K562 (cell line): ENCODE results near the gene TRMT2B. TPM values are rescaled to one million over a fixed set of nuclear protein-coding genes. Genes with fewer than 3 reads are reported as not detected.

ENCODE experiments used
- ATAC-seq: fragments of 200-7000 bp; cut with Tn5 transposase; 3 replicates; pipeline ENCODE4 v1.9.1; 2020; ENCODE audit warnings: moderate library complexity
- Bru-seq: library from RNA; stranded (reverse); fragments of 400-500 nt; gene quantifications from one replicate; lab custom pipeline; 2021; lab: Mats Ljungman, UMichigan
- BruChase-seq, 2 experiments: library from RNA; stranded (reverse); fragments of 400-500 nt; gene quantifications; one replicate each; lab custom pipeline; 2021; lab: Mats Ljungman, UMichigan
- BruUV-seq: library from RNA; stranded (reverse); fragments of 400-500 nt; replicated peaks from 2 replicates; lab custom pipeline; 2021; lab: Mats Ljungman, UMichigan
- CTCF ChIA-PET: fragments of 300-600 bp; formaldehyde crosslinking; extraction: SDS; loops from one replicate; lab custom pipeline; 2021; ENCODE audit warnings: low intra/inter-chr PET ratio; lab: Yijun Ruan, JAX
- POLR2A ChIA-PET: fragments of 300-600, 350-650 bp; sonication (Branson Sonifier 250); formaldehyde crosslinking; extraction: SDS; loops from one replicate; lab custom pipeline; 2021; ENCODE audit warnings: antibody characterized with exemption, inconsistent platforms; lab: Yijun Ruan, JAX
- DNase-seq, 4 experiments: peaks; one replicate each; pipeline versions ENCODE4 v3.0.0 to v3.0.0-alpha.2; 2011 to 2018; ENCODE audit warnings: low spot score in 3 of 4, mixed read lengths in 3 of 4; ENCODE audit errors: extremely low read depth in 1 of 4
- FAIRE-seq: peaks from 2 replicates; lab custom pipeline; 2011; peaks lifted over from hg19 to GRCh38; lab: Jason Lieb, UNC
- H2AFZ ChIP-seq: 2 replicates; pipeline ENCODE4 v1.6.0; 2011; ENCODE audit warnings: low read depth, low read length, control low read depth, inconsistent platforms
- H3K27ac ChIP-seq: fragments of 200-600 bp; 3 replicates; pipeline ENCODE4 v1.8.0; 2011; ENCODE audit warnings: low read depth, mild to moderate bottlenecking, control low read depth, inconsistent platforms, low read length, moderate library complexity, mixed read lengths; ENCODE audit errors: extremely low read depth
- H3K27me3 ChIP-seq, 2 experiments: fragments of 300-600 bp in 1 of 2; 2 replicates in 1 of 2; 3 replicates in 1 of 2; pipeline versions ENCODE4 v1.6.0 to v1.8.0; 2011; ENCODE audit warnings: inconsistent platforms in 2 of 2, low read length in 2 of 2, mild to moderate bottlenecking in 1 of 2, mixed read lengths in 1 of 2, moderate library complexity in 1 of 2; ENCODE audit not compliant: control insufficient read depth in 2 of 2, insufficient read depth in 2 of 2
- H3K36me3 ChIP-seq: fragments of 300-600 bp; 3 replicates; pipeline ENCODE4 v1.8.0; 2011; ENCODE audit warnings: mild to moderate bottlenecking, low read length, inconsistent platforms; ENCODE audit not compliant: control insufficient read depth, insufficient read depth
- H3K4me1 ChIP-seq, 2 experiments: fragments of 200-600 bp in 1 of 2; replicated peaks in 1 of 2; 2 replicates in 1 of 2; 3 replicates in 1 of 2; pipeline versions ENCODE4 v1.5.1 to v1.8.0; 2011; ENCODE audit warnings: inconsistent platforms in 2 of 2, low read length in 2 of 2, mild to moderate bottlenecking in 1 of 2, mixed read lengths in 1 of 2, moderate library complexity in 1 of 2; ENCODE audit not compliant: control insufficient read depth in 2 of 2, insufficient read depth in 2 of 2
- H3K4me2 ChIP-seq: 2 replicates; pipeline ENCODE4 v1.6.1; 2011; ENCODE audit warnings: low read length, control low read depth, inconsistent platforms, mixed read lengths; ENCODE audit not compliant: insufficient read depth
- H3K4me3 ChIP-seq: fragments of 200-600 bp; sonication (generic), shearing (Covaris generic); 2 replicates; pipeline ENCODE4 v1.5.1; 2016; ENCODE audit warnings: control low read depth, inconsistent platforms
- H3K79me2 ChIP-seq: fragments of 200-600 bp; 3 replicates; pipeline ENCODE4 v1.8.0; 2011; ENCODE audit warnings: low read length, inconsistent platforms; ENCODE audit not compliant: control insufficient read depth, insufficient read depth
- H3K9ac ChIP-seq, 2 experiments: 2 replicates each; pipeline versions ENCODE4 v1.6.0 to v1.6.1; 2011; ENCODE audit warnings: low read depth in 2 of 2, low read length in 2 of 2, control low read depth in 1 of 2, inconsistent platforms in 1 of 2, mild to moderate bottlenecking in 1 of 2, mixed read lengths in 1 of 2; ENCODE audit not compliant: insufficient read depth in 1 of 2
- H3K9me1 ChIP-seq: one replicate; pipeline ENCODE4 v1.6.0; 2011; ENCODE audit warnings: inconsistent platforms, mild to moderate bottlenecking, low read length, moderate library complexity; ENCODE audit not compliant: control insufficient read depth, insufficient read depth
- H3K9me3 ChIP-seq: replicated peaks from 2 replicates; pipeline ENCODE4 v1.5.1; 2011; ENCODE audit warnings: low read depth, low read length, inconsistent platforms; ENCODE audit not compliant: control insufficient read depth, insufficient read depth
- H4K20me1 ChIP-seq: replicated peaks from 2 replicates; pipeline ENCODE4 v1.6.1; 2011; ENCODE audit warnings: low read length, inconsistent platforms, mixed read lengths; ENCODE audit not compliant: control insufficient read depth, insufficient read depth
- ASH1L ChIP-seq: fragments of 450-650 bp; IDR thresholded peaks from 2 replicates; pipeline ENCODE4 v1.6.1; 2018; ENCODE audit warnings: borderline replicate concordance, mild to moderate bottlenecking, low read depth; ENCODE audit not compliant: partially characterized antibody
- BRD4 ChIP-seq: fragments of 200-600 bp; sonication (generic); IDR thresholded peaks from 2 replicates; pipeline ENCODE4 v1.6.1; 2017; ENCODE audit warnings: inconsistent platforms
- CBX5 ChIP-seq: IDR thresholded peaks from 2 replicates; pipeline ENCODE4 v1.6.1; 2014; ENCODE audit warnings: low read depth, borderline replicate concordance
- FOSL1 ChIP-seq: fragments of 200-800 bp; sonication (Bioruptor generic); conservative IDR thresholded peaks from 2 replicates; pipeline ENCODE4 v1.6.1; 2016; ENCODE audit warnings: missing genetic modification characterization, missing compliant biosample characterization
- NR2C2 ChIP-seq, 2 experiments: fragments of 200-800 bp in 1 of 2; sonication (Bioruptor generic) in 1 of 2; sonication (generic) in 1 of 2; formaldehyde crosslinking in 1 of 2; IDR thresholded peaks; 2 replicates each; pipeline versions ENCODE4 v1.6.1 to v1.8.0; 2016 to 2022; ENCODE audit warnings: mild to moderate bottlenecking in 1 of 2, missing compliant biosample characterization in 1 of 2, missing genetic modification characterization in 1 of 2, missing genetic modification reagents in 1 of 2
- RBM14 ChIP-seq: fragments of 200-400 bp; formaldehyde crosslinking; IDR thresholded peaks from 2 replicates; pipeline ENCODE4 v1.6.1; 2018; ENCODE audit warnings: low read depth, mild to moderate bottlenecking, low read length, moderate library complexity, borderline replicate concordance; ENCODE audit not compliant: insufficient read depth
- ZBED1 ChIP-seq: IDR thresholded peaks from 2 replicates; pipeline ENCODE4 v1.6.1; 2014
- ZNF347 ChIP-seq: fragments of 450-650 bp; formaldehyde crosslinking; IDR thresholded peaks from 2 replicates; pipeline ENCODE4 v1.4.0; 2020; ENCODE audit warnings: low read depth, mild to moderate bottlenecking, moderate library complexity
- WGBS: fragments of 100-300 bp; shearing (Covaris generic); methylation state at CpG from one replicate; pipeline ENCODE4 v1.1.6; 2016; ENCODE audit warnings: low coverage, mixed read lengths; ENCODE audit not compliant: insufficient coverage; ENCODE audit errors: missing lambda C conversion rate; 5-methylcytosine and 5-hydroxymethylcytosine counted together
- in situ Hi-C: fragments of 300-500 bp; cut with MboI; formaldehyde crosslinking; loops from 4 replicates; pipeline ENCODE4 v1.15.0; 2018; ENCODE audit warnings: inconsistent platforms, mixed read lengths
- intact Hi-C: fragments of 100-400 bp; cut with micrococcal nuclease; formaldehyde crosslinking; loops from 2 replicates; pipeline ENCODE4 v1.14.2; 2022
- long read RNA-seq, 3 experiments: library from polyadenylated mRNA in 2 of 3; library from RNA in 1 of 3; unstranded in 2 of 3; stranded (forward) in 1 of 3; transcript quantifications; one replicate each; pipeline ENCODE4 v2.0.0, GENCODE V29; 2019 to 2022
- polyA minus RNA-seq, 3 experiments: library from RNA; depleted of rRNA, polyadenylated mRNA; stranded (reverse); fragments of >200 nt; gene quantifications; 2 replicates each; pipeline ENCODE4 v1.2.3, GENCODE V29; 2011
- polyA plus RNA-seq, 8 experiments: library from polyadenylated mRNA; depleted of rRNA in 4 of 8; stranded (reverse) in 5 of 8; unstranded in 3 of 8; fragments of >200 nt; fragmentation: Nextera tagmentation in 2 of 8; fragmentation: Illumina TruSeq in 1 of 8; extraction: Ambion mirVana in 2 of 8; extraction: Trizol in 1 of 8; gene quantifications; 2 replicates each; pipeline versions ENCODE4 v1.2.1 to v1.2.3, GENCODE V29; 2011 to 2014; ENCODE audit warnings: inconsistent platforms in 1 of 8, missing spikeins in 1 of 8
- total RNA-seq, 7 experiments: library from RNA; depleted of rRNA in 6 of 7; stranded (reverse); fragments of >200 nt in 6 of 7; fragmentation: Illumina TruSeq in 2 of 7; extraction: Trizol in 2 of 7; gene quantifications; 2 replicates each; pipeline versions ENCODE4 v1.2.1 to v1.2.3, GENCODE V29; 2011 to 2021; ENCODE audit warnings: low replicate concordance in 1 of 7
- TF ChIP-seq, protein P1 (sequence below): fragments of 250-450 bp; sonication (Bioruptor Pico); IDR thresholded peaks from 2 replicates; pipeline ENCODE4 v1.5.0; 2022; ENCODE audit warnings: mild to moderate bottlenecking
- TF ChIP-seq, protein P2 (sequence below): sonication (generic); IDR thresholded peaks from 2 replicates; pipeline ENCODE4 v1.6.1; 2016

Gene TRMT2B, protein sequence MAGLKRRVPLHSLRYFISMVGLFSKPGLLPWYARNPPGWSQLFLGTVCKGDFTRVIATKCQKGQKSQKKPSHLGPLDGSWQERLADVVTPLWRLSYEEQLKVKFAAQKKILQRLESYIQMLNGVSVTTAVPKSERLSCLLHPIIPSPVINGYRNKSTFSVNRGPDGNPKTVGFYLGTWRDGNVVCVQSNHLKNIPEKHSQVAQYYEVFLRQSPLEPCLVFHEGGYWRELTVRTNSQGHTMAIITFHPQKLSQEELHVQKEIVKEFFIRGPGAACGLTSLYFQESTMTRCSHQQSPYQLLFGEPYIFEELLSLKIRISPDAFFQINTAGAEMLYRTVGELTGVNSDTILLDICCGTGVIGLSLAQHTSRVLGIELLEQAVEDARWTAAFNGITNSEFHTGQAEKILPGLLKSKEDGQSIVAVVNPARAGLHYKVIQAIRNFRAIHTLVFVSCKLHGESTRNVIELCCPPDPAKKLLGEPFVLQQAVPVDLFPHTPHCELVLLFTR
- 77.5 and 89.1 TPM in 2 replicates for total RNA-seq (2011; cell fraction: chromatin; rRNA removed; ENCODE audit: low replicate concordance)
- 43.0 and 46.5 TPM in 2 replicates for total RNA-seq (2011; cell fraction: nucleolus; rRNA removed)
- total RNA-seq (2011; cell fraction: nucleoplasm; rRNA removed) = 78.4 and 110 TPM in 2 replicates
- total RNA-seq (2014; rRNA removed) (15.6 and 17.9 TPM in 2 replicates), total RNA-seq (2014; rRNA removed; fragmentation: Illumina TruSeq; extraction: Trizol) (20.7 and 22.8 TPM in 2 replicates), total RNA-seq (2015; rRNA removed; fragmentation: Illumina TruSeq; extraction: Trizol) (16.8 and 18.1 TPM in 2 replicates), total RNA-seq (2021) (20.7 and 21.0 TPM in 2 replicates), polyA plus RNA-seq (2011; rRNA removed) (19.3 and 23.4 TPM in 2 replicates), polyA plus RNA-seq (2014; fragmentation: Illumina TruSeq; extraction: Trizol) (21.0 and 21.5 TPM in 2 replicates), polyA plus RNA-seq (2014; fragmentation: Nextera tagmentation; extraction: Ambion mirVana) (1 to 10 TPM; 3.9 to 8.6 TPM), polyA plus RNA-seq (2014; rRNA removed) (15.5 and 16.7 TPM in 2 replicates), polyA minus RNA-seq (2011; rRNA and poly(A)+ RNA removed) (28.0 and 35.0 TPM in 2 replicates), Bru-seq, nascent RNA (percentile 62 among the genes with signal in this experiment), BruChase-seq, experiment 1, labeled RNA remaining after a 2-hour chase (percentile 67 among the genes with signal in this experiment), BruChase-seq, experiment 2, labeled RNA remaining after a 6-hour chase (percentile 70 among the genes with signal in this experiment)
- 16.6 and 19.2 TPM in 2 replicates for polyA plus RNA-seq (2011; cell fraction: cytosol; rRNA removed)
- 19.8 and 21.8 TPM in 2 replicates for polyA plus RNA-seq (2011; cell fraction: nucleus; rRNA removed)
- polyA plus RNA-seq (2012) = 16.5 and 21.9 TPM in 2 replicates
- polyA minus RNA-seq (2011; cell fraction: cytosol; rRNA and poly(A)+ RNA removed) = 10.6 and 14.5 TPM in 2 replicates
- polyA minus RNA-seq (2011; cell fraction: nucleus; rRNA and poly(A)+ RNA removed) = 7.7 and 10.2 TPM in 2 replicates
- long read RNA-seq, experiment 1, transcript TRMT2B-206 (13 exons, 3,106 nt) = major isoform, 7 of 52 reads
- long read RNA-seq, experiment 1, partial matches to known transcripts = 8 of 52 reads
- long read RNA-seq, experiment 1, other reads (novel, unspliced or antisense) = 35 of 52 reads
- long read RNA-seq, experiment 2, partial matches to known transcripts = 3 of 25 reads
- long read RNA-seq, experiment 2, other reads (novel, unspliced or antisense) = 22 of 25 reads
- long read RNA-seq, experiment 3, partial matches to known transcripts = 0 of 3 reads
- long read RNA-seq, experiment 3, other reads (novel, unspliced or antisense) = 3 of 3 reads

DNA sequence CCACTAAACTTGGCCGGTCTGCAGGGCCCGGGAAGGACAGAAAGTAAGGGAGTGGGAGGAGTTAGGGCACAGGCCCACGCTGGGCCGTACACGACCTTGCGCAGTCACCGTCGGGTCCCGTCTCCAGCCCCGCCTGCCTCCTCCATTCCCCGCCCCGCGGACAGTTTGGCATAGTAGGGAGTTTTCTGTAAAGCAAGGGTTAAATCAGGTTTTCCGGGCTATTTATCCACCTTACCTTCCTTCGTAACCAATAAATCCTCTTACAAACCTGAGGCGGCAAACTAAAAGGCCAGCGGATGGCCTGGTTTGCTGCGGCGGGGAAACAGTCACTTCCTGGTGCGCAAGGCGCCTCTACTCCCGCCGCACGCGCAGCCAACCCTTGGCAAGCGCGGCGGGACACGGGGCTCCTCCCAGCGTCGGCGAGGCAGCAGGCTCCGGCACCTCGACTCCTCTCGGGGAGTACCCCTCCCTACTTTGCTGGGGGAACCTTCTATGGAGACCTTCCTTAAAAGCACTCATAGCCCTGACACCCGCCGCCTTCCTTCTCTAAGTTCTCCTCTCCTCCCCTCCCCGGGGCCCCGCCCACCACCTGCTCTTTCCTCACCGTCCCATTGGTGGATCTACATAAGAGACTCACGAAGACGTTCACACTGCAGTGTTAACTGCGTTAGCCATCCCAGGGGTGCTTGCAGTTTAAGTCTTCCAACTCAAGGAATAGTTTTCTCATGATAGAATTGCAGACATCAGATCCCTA, at the start of gene TRMT2B:
Gene TRMT2B (minus strand): TSS at position 563 of the 754 bp plus-strand sequence. CDS start 9,822 bp downstream, outside the sequence.
- Histone ChIP-seq H3K27me3 (no peaks in the 10 kb centered on the region), H3K9me1 (no peaks in the 10 kb centered on the region), H3K4me1 (peaks cover 0 to under 1% of the 10 kb centered on the region in 2 experiments; a peak in 2 of 5 replicates), H3K79me2 (peaks cover 11% of the 10 kb centered on the region), H3K4me2 (peak within 1 kb of the TSS; percentile 87), H3K27ac (peak within 1 kb of the TSS; percentile 95), H3K9me3 (no peaks in the 10 kb centered on the region), H4K20me1 (no peaks in the 10 kb centered on the region), H2AFZ (peak within 1 kb of the TSS; percentile 94), H3K36me3 (0 out of 3 replicates have a peak, but pooled peaks cover 4% of the 10 kb centered on the region), H3K4me3 (peak within 1 kb of the TSS; percentile 47), H3K9ac (peak within 1 kb of the TSS; percentile 86 to 89)
- 1% methylated on average over 25 of the region's 43 CpGs for WGBS
- DNase-seq (peak; percentile 84 to 89 (median 86)), FAIRE-seq (peak; percentile 89), ATAC-seq (peak; percentile 99)
- CTCF ChIA-PET = no interaction called here
- POLR2A ChIA-PET = no interaction called here
- in situ Hi-C loops (no loop called here), intact Hi-C loops (loop anchor here (5.0 kb wide), 1 partner anchor 46 kb away; the partner anchor contains the start of gene CENPI)
- TSS peak; percentile 80 for BruUV-seq
- TF ChIP-seq, protein P1, sequence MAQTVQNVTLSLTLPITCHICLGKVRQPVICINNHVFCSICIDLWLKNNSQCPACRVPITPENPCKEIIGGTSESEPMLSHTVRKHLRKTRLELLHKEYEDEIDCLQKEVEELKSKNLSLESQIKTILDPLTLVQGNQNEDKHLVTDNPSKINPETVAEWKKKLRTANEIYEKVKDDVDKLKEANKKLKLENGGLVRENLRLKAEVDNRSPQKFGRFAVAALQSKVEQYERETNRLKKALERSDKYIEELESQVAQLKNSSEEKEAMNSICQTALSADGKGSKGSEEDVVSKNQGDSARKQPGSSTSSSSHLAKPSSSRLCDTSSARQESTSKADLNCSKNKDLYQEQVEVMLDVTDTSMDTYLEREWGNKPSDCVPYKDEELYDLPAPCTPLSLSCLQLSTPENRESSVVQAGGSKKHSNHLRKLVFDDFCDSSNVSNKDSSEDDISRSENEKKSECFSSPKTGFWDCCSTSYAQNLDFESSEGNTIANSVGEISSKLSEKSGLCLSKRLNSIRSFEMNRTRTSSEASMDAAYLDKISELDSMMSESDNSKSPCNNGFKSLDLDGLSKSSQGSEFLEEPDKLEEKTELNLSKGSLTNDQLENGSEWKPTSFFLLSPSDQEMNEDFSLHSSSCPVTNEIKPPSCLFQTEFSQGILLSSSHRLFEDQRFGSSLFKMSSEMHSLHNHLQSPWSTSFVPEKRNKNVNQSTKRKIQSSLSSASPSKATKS = no peak
- TF ChIP-seq ZBED1 (no peak), CBX5 (no peak), RBM14 (no peak), ZNF347 (CRISPR knock-in tag) (no peak), BRD4 (0 out of 2 replicates have a peak, but pooled peaks have one; percentile 51), FOSL1 (0 out of 2 replicates have a peak, but pooled peaks have one; percentile 27), NR2C2 (CRISPR knock-in tag; IDR thresholded peaks at IDR 0.05) (no peak), NR2C2 (tag; IDR thresholded peaks at IDR 0.05) (peak; percentile 67), ASH1L (peak; percentile 54)
- TF ChIP-seq, protein P2, sequence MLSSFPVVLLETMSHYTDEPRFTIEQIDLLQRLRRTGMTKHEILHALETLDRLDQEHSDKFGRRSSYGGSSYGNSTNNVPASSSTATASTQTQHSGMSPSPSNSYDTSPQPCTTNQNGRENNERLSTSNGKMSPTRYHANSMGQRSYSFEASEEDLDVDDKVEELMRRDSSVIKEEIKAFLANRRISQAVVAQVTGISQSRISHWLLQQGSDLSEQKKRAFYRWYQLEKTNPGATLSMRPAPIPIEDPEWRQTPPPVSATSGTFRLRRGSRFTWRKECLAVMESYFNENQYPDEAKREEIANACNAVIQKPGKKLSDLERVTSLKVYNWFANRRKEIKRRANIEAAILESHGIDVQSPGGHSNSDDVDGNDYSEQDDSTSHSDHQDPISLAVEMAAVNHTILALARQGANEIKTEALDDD = no peak; the same call in 1 of the 2 replicates
